A549 (cell line): ENCODE results near the gene DOK6. TPM values are rescaled to one million over a fixed set of nuclear protein-coding genes. Genes with fewer than 3 reads are reported as not detected.

ENCODE experiments used
- ATAC-seq, 2 experiments: fragments of 200-7000 bp in 1 of 2; fragments of >200 bp in 1 of 2; cut with Nextera tagmentation in 1 of 2; cut with Tn5 transposase in 1 of 2; 3 replicates each; pipeline versions ENCODE4 v1.8.0 to v1.9.1; 2018 to 2020; ENCODE audit warnings: mild to moderate bottlenecking in 1 of 2, moderate library complexity in 1 of 2
- CTCF ChIA-PET: fragments of 300-600 bp; sonication (Branson Sonifier 250); formaldehyde crosslinking; extraction: SDS; loops from one replicate; lab custom pipeline; 2021; ENCODE audit warnings: antibody characterized with exemption, inconsistent platforms; lab: Yijun Ruan, JAX
- POLR2A ChIA-PET: fragments of 350-600 bp; formaldehyde crosslinking; extraction: SDS; loops from one replicate; lab custom pipeline; 2021; ENCODE audit warnings: antibody characterized with exemption, inconsistent platforms; lab: Yijun Ruan, JAX
- DNase-seq, 2 experiments: peaks; one replicate each; pipeline versions ENCODE4 v3.0.0 to v3.0.0-alpha.2; 2011 to 2016; ENCODE audit warnings: low read depth in 1 of 2, low spot score in 1 of 2
- FAIRE-seq: peaks from 2 replicates; lab custom pipeline; 2011; peaks lifted over from hg19 to GRCh38; lab: Jason Lieb, UNC
- H3K27ac ChIP-seq, 2 experiments: fragments of >200 bp; sonication (Bioruptor Twin); formaldehyde crosslinking; 3 replicates each; pipeline ENCODE4 v1.5.1; 2016 to 2017
- H3K4me1 ChIP-seq: fragments of >200 bp; sonication (Bioruptor Twin); formaldehyde crosslinking; 3 replicates; pipeline ENCODE4 v1.6.1; 2016
- H3K4me2 ChIP-seq: fragments of >200 bp; sonication (Bioruptor Twin); formaldehyde crosslinking; 3 replicates; pipeline ENCODE4 v1.6.1; 2016
- H3K4me3 ChIP-seq: fragments of >200 bp; sonication (Bioruptor Twin); formaldehyde crosslinking; 3 replicates; pipeline ENCODE4 v1.5.1; 2016
- H3K9me3 ChIP-seq: fragments of >200 bp; sonication (Bioruptor Twin); formaldehyde crosslinking; 3 replicates; pipeline ENCODE4 v1.6.1; 2016
- CBX2 ChIP-seq: fragments of 200-600 bp; sonication (generic); IDR thresholded peaks from 2 replicates; pipeline ENCODE4 v1.6.1; 2016; ENCODE audit warnings: low read depth, mild to moderate bottlenecking, borderline replicate concordance
- EHMT2 ChIP-seq: fragments of 200-600 bp; sonication (generic); IDR thresholded peaks from 2 replicates; pipeline ENCODE4 v1.6.1; 2016; ENCODE audit warnings: antibody characterized with exemption, low read depth, mild to moderate bottlenecking, moderate library complexity
- ESRRA ChIP-seq: fragments of 150-350 bp; IDR thresholded peaks from 2 replicates; pipeline ENCODE4 v1.6.1; 2014; ENCODE audit warnings: mild to moderate bottlenecking, low read length, borderline replicate concordance
- FOSB ChIP-seq: fragments of 250-450 bp; sonication (Bioruptor Pico); IDR thresholded peaks from 2 replicates; pipeline ENCODE4 v1.5.0; 2020; ENCODE audit warnings: mild to moderate bottlenecking, moderate library complexity
- FOSL2 ChIP-seq, 2 experiments: fragments of 450-650 bp in 1 of 2; fragments of >200 bp in 1 of 2; sonication (Bioruptor Twin) in 1 of 2; formaldehyde crosslinking; IDR thresholded peaks; 2 replicates each; pipeline versions ENCODE4 v1.5.0 to v1.6.1; 2016 to 2020; ENCODE audit warnings: mild to moderate bottlenecking in 1 of 2, moderate library complexity in 1 of 2
- FOXS1 ChIP-seq: fragments of 250-450 bp; sonication (Bioruptor Pico); IDR thresholded peaks from 2 replicates; pipeline ENCODE4 v1.5.0; 2020; ENCODE audit warnings: mild to moderate bottlenecking, moderate library complexity
- GATA3 ChIP-seq: IDR thresholded peaks from 2 replicates; pipeline ENCODE4 v1.6.1; 2012; ENCODE audit warnings: borderline replicate concordance
- HDAC2 ChIP-seq: fragments of 200-600 bp; sonication (generic); IDR thresholded peaks from 2 replicates; pipeline ENCODE4 v1.6.1; 2016
- HEYL ChIP-seq: fragments of 250-450 bp; sonication (Bioruptor Pico); IDR thresholded peaks from 2 replicates; pipeline ENCODE4 v1.8.0; 2021; ENCODE audit warnings: mild to moderate bottlenecking, moderate library complexity
- HOXB13 ChIP-seq: fragments of 250-450 bp; sonication (Bioruptor Pico); IDR thresholded peaks from 2 replicates; pipeline ENCODE4 v1.5.0; 2020; ENCODE audit warnings: low read depth, mild to moderate bottlenecking, moderate library complexity
- KDM5A ChIP-seq: fragments of 200-600 bp; sonication (generic); IDR thresholded peaks from 2 replicates; pipeline ENCODE4 v1.6.1; 2016; ENCODE audit warnings: antibody characterized with exemption, mild to moderate bottlenecking
- MYC ChIP-seq: IDR thresholded peaks from 2 replicates; pipeline ENCODE4 v1.6.1; 2012; ENCODE audit warnings: mild to moderate bottlenecking, inconsistent platforms, low read length, improper control_type of control experiment, borderline replicate concordance
- NPAS2 ChIP-seq: fragments of 250-450 bp; sonication (Bioruptor Pico); IDR thresholded peaks from 2 replicates; pipeline ENCODE4 v1.8.0; 2022; ENCODE audit warnings: mild to moderate bottlenecking, moderate library complexity, borderline replicate concordance
- RFX5 ChIP-seq: fragments of 450-650 bp; IDR thresholded peaks from 2 replicates; pipeline ENCODE4 v1.7.1; 2014; ENCODE audit warnings: antibody characterized with exemption, mild to moderate bottlenecking, moderate library complexity
- RNF2 ChIP-seq: fragments of 200-600 bp; sonication (generic); IDR thresholded peaks from 2 replicates; pipeline ENCODE4 v1.6.1; 2016; ENCODE audit warnings: low read depth, mild to moderate bottlenecking, antibody characterized with exemption, moderate library complexity, borderline replicate concordance
- SMC3 ChIP-seq: fragments of >200 bp; sonication (Bioruptor Twin); formaldehyde crosslinking; IDR thresholded peaks from 3 replicates; pipeline ENCODE4 v1.6.1; 2018; ENCODE audit warnings: inconsistent platforms
- ZFP36 ChIP-seq: fragments of 450-650 bp; IDR thresholded peaks from 2 replicates; pipeline ENCODE4 v1.6.1; 2014; ENCODE audit warnings: borderline replicate concordance; ENCODE audit not compliant: partially characterized antibody
- WGBS: methylation state at CpG from one replicate; pipeline ENCODE4 v1.1.6; 2017; ENCODE audit errors: missing lambda C conversion rate; 5-methylcytosine and 5-hydroxymethylcytosine counted together
- polyA plus RNA-seq, 4 experiments: library from polyadenylated mRNA; depleted of rRNA in 3 of 4; stranded (reverse); fragments of >200 nt; fragmentation: RNase III in 1 of 4; extraction: RNeasy Plus Mini Kit Qiagen cat#74134 plus additional on column Dnase treatment in 1 of 4; gene quantifications; 2 replicates in 3 of 4; 3 replicates in 1 of 4; pipeline ENCODE4 v1.2.3, GENCODE V29; 2011 to 2017
- TF ChIP-seq, protein P1 (sequence below): fragments of 250-450 bp; sonication (Bioruptor Pico); IDR thresholded peaks from 2 replicates; pipeline ENCODE4 v1.5.0; 2021; ENCODE audit warnings: mild to moderate bottlenecking, moderate library complexity, borderline replicate concordance
- TF ChIP-seq, protein P2 (sequence below): fragments of >200 bp; sonication (Bioruptor Twin); formaldehyde crosslinking; IDR thresholded peaks from 3 replicates; pipeline ENCODE4 v1.6.1; 2016
- TF ChIP-seq, protein P3 (sequence below): IDR thresholded peaks from 2 replicates; pipeline ENCODE4 v1.6.1; 2012
- TF ChIP-seq, protein P4 (sequence below): IDR thresholded peaks from 2 replicates; pipeline ENCODE4 v1.6.1; 2012; ENCODE audit warnings: low read depth, borderline replicate concordance

Gene DOK6
- polyA plus RNA-seq, 2 of the 4 experiments (the other 2 are of a cell fraction), result not detected

DNA sequence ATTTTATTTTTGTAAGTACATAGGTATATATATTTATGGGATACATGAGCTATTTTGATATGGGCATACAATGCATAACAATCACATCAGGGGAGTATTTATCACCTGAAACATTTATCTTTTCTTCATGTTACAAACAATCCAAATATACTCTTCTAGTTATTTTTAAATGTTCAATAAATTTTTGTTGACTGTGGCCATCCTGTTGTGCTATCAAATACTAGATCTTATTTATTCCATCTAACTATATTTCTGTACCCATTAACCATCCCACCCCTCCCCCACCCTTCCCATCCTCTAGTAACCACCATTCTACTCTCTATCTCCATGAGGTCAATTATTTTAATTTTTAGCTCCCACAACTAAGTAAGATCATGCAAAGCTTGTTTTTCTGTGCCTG lies 390.0 kb downstream of the DOK6 start:
- Histone ChIP-seq H3K27ac (no peak overlapping the region), H3K4me2 (no peak overlapping the region), H3K4me3 (no peak overlapping the region), H3K4me1 (peaks cover 8% of the 10 kb centered on the region; the same call in 2 of the 3 replicates), H3K9me3 (no peaks in the 10 kb centered on the region)
- ATAC-seq (no peak), FAIRE-seq (no peak)
- POLR2A ChIA-PET, result no interaction called here
- TF ChIP-seq, protein P1, sequence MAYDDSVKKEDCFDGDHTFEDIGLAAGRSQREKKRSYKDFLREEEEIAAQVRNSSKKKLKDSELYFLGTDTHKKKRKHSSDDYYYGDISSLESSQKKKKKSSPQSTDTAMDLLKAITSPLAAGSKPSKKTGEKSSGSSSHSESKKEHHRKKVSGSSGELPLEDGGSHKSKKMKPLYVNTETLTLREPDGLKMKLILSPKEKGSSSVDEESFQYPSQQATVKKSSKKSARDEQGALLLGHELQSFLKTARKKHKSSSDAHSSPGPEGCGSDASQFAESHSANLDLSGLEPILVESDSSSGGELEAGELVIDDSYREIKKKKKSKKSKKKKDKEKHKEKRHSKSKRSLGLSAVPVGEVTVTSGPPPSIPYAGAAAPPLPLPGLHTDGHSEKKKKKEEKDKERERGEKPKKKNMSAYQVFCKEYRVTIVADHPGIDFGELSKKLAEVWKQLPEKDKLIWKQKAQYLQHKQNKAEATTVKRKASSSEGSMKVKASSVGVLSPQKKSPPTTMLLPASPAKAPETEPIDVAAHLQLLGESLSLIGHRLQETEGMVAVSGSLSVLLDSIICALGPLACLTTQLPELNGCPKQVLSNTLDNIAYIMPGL (CRISPR knock-in tag), result no peak
- TF ChIP-seq, protein P2, sequence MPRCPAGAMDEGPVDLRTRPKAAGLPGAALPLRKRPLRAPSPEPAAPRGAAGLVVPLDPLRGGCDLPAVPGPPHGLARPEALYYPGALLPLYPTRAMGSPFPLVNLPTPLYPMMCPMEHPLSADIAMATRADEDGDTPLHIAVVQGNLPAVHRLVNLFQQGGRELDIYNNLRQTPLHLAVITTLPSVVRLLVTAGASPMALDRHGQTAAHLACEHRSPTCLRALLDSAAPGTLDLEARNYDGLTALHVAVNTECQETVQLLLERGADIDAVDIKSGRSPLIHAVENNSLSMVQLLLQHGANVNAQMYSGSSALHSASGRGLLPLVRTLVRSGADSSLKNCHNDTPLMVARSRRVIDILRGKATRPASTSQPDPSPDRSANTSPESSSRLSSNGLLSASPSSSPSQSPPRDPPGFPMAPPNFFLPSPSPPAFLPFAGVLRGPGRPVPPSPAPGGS, result no peak
- TF ChIP-seq HOXB13 (CRISPR knock-in tag), result no peak
- TF ChIP-seq FOSL2 (IDR thresholded peaks at IDR 0.05), result no peak
- TF ChIP-seq FOSL2 (CRISPR knock-in tag; IDR thresholded peaks at IDR 0.05), result no peak
- TF ChIP-seq KDM5A, result no peak
- TF ChIP-seq RFX5, result no peak
- TF ChIP-seq RNF2, result no peak
- TF ChIP-seq SMC3, result no peak
- TF ChIP-seq FOSB (CRISPR knock-in tag), result no peak
- no peak for TF ChIP-seq HEYL
- TF ChIP-seq, protein P3, sequence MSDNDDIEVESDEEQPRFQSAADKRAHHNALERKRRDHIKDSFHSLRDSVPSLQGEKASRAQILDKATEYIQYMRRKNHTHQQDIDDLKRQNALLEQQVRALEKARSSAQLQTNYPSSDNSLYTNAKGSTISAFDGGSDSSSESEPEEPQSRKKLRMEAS, result no peak
- TF ChIP-seq, protein P4, sequence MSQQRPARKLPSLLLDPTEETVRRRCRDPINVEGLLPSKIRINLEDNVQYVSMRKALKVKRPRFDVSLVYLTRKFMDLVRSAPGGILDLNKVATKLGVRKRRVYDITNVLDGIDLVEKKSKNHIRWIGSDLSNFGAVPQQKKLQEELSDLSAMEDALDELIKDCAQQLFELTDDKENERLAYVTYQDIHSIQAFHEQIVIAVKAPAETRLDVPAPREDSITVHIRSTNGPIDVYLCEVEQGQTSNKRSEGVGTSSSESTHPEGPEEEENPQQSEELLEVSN, result no peak
- no peak for TF ChIP-seq ESRRA
- TF ChIP-seq GATA3, result no peak
- TF ChIP-seq NPAS2 (CRISPR knock-in tag), result no peak
- TF ChIP-seq CBX2, result no peak
- TF ChIP-seq EHMT2, result no peak
- TF ChIP-seq FOXS1, result no peak
- TF ChIP-seq HDAC2, result no peak
- no peak for TF ChIP-seq ZFP36
- TF ChIP-seq, all 56 proteins: peak for 0
- CTCF ChIA-PET, result no interaction called here
- DNase-seq, result no peak

DNA sequence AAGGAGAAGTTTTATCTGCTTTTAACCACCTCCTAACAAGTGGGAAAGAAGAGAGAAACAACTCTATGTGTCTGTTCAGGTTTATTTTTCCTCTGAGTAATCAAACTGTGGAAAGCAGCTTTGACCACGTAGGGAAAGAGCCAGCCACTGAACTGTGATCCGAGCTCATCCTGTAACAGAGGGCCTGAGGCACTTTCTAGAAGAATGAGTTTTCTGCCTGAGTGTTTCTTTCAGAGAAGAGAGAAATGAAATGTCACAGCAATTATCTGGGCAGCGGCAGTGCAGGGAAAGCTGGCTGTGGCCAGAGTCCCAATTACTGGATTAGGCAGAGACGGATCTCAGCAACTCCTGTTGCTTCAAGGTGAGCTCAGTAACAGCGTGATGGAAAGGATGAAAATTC lies 395.1 kb downstream of the DOK6 start:
- Histone ChIP-seq H3K4me2 (no peak overlapping the region), H3K27ac (no peak overlapping the region), H3K9me3 (no peaks in the 10 kb centered on the region), H3K4me3 (no peak overlapping the region), H3K4me1 (no peaks in the 10 kb centered on the region)
- DNase-seq, result no peak
- TF ChIP-seq MYC, result no peak
- ChIA-PET POLR2A (no interaction called here), CTCF (no interaction called here)
- FAIRE-seq, result no peak
- no peak for ATAC-seq
- WGBS, result 50% methylated on average over 5 of the region's 5 CpGs
